Keratinocyte (primary cell): ENCODE results near the gene TARP.

Experiments used
- DNase-seq: peaks from one replicate; pipeline ENCODE4 v3.0.0-alpha.2; 2011; ENCODE audit warnings: low read depth, missing footprints, low spot score
- FAIRE-seq: peaks from 2 replicates; lab custom pipeline; 2011; peaks lifted over from hg19 to GRCh38; lab: Jason Lieb, UNC
- H2AFZ ChIP-seq: 2 replicates; pipeline ENCODE4 v1.6.0; 2012; ENCODE audit warnings: low read length, control low read depth, inconsistent platforms; ENCODE audit not compliant: control insufficient read depth
- H3K27ac ChIP-seq: 2 replicates; pipeline ENCODE4 v1.5.1; 2011; ENCODE audit warnings: low read length; ENCODE audit not compliant: control insufficient read depth, insufficient read depth
- H3K27me3 ChIP-seq: 3 replicates; pipeline ENCODE4 v1.6.0; 2011; ENCODE audit warnings: low read length; ENCODE audit not compliant: control insufficient read depth, insufficient read depth; ENCODE audit errors: extremely low read depth
- H3K36me3 ChIP-seq, 2 experiments: 2 replicates in 1 of 2; 3 replicates in 1 of 2; pipeline ENCODE4 v1.5.1; 2011; ENCODE audit warnings: low read length in 2 of 2, mild to moderate bottlenecking in 1 of 2; ENCODE audit not compliant: control insufficient read depth in 2 of 2, insufficient read depth in 2 of 2; ENCODE audit errors: extremely low read depth in 1 of 2
- H3K4me1 ChIP-seq: 3 replicates; pipeline ENCODE4 v1.5.1; 2011; ENCODE audit warnings: low read length; ENCODE audit not compliant: control insufficient read depth, insufficient read depth; ENCODE audit errors: extremely low read depth
- H3K4me2 ChIP-seq: 3 replicates; pipeline ENCODE4 v1.6.0; 2011; ENCODE audit warnings: low read depth, low read length; ENCODE audit not compliant: control insufficient read depth, insufficient read depth; ENCODE audit errors: extremely low read depth
- H3K4me3 ChIP-seq, 3 experiments: fragments of 200-600 bp in 1 of 3; sonication (generic) in 1 of 3; 2 replicates in 2 of 3; 3 replicates in 1 of 3; pipeline ENCODE4 v1.5.1; 2011 to 2016; ENCODE audit warnings: low read length in 3 of 3, mild to moderate bottlenecking in 3 of 3, control low read depth in 2 of 3, inconsistent platforms in 1 of 3, low read depth in 1 of 3, mixed read lengths in 1 of 3, mixed run types in 1 of 3, moderate library complexity in 1 of 3; ENCODE audit not compliant: control insufficient read depth in 2 of 3, insufficient read depth in 2 of 3; ENCODE audit errors: extremely low read depth in 1 of 3
- H3K79me2 ChIP-seq: 2 replicates; pipeline ENCODE4 v1.6.0; 2012; ENCODE audit warnings: low read length; ENCODE audit not compliant: control insufficient read depth, insufficient read depth
- H3K9ac ChIP-seq: 3 replicates; pipeline ENCODE4 v1.6.0; 2011; ENCODE audit warnings: low read length; ENCODE audit not compliant: control insufficient read depth, insufficient read depth; ENCODE audit errors: extremely low read depth
- H3K9me1 ChIP-seq: 3 replicates; pipeline ENCODE4 v1.6.0; 2011; ENCODE audit warnings: low read length; ENCODE audit not compliant: control insufficient read depth, insufficient read depth; ENCODE audit errors: extremely low read depth
- H3K9me3 ChIP-seq: 2 replicates; pipeline ENCODE4 v1.5.1; 2012; ENCODE audit warnings: low read depth, low read length; ENCODE audit not compliant: control insufficient read depth
- H4K20me1 ChIP-seq: 3 replicates; pipeline ENCODE4 v1.6.0; 2011; ENCODE audit warnings: low read length; ENCODE audit not compliant: control insufficient read depth, insufficient read depth; ENCODE audit errors: extremely low read depth
- CTCF ChIP-seq, 3 experiments: IDR thresholded peaks in 1 of 3; conservative IDR thresholded peaks in 1 of 3; optimal IDR thresholded peaks in 1 of 3; 2 replicates in 2 of 3; 3 replicates in 1 of 3; pipeline versions ENCODE3 to v1.5.1; 2011; ENCODE audit warnings: low read length in 3 of 3, mild to moderate bottlenecking in 3 of 3, moderate library complexity in 2 of 3, control low read depth in 1 of 3, inconsistent platforms in 1 of 3; ENCODE audit not compliant: insufficient read depth in 2 of 3; ENCODE audit errors: extremely low read depth in 1 of 3
- EZH2 ChIP-seq: IDR thresholded peaks from one replicate; pipeline ENCODE4 v1.6.1; 2012; ENCODE audit warnings: inconsistent platforms, mild to moderate bottlenecking, low read length, moderate library complexity
- dilution Hi-C: fragments of 300-500 bp; cut with MboI; formaldehyde crosslinking; loops from one replicate; pipeline ENCODE4 v1.7.0; 2020; ENCODE audit warnings: low sequenced_read_pairs; ENCODE audit not compliant: extremely low pct_ligation_motif_present

Gene TARP

GRCh38 chr7:38292442-38292841 lies 19.0 kb upstream of the TARP start:
- Histone ChIP-seq H3K79me2 (no peaks in the 10 kb centered on the region), H3K9ac (no peak overlapping the region), H3K4me2 (no peak overlapping the region), H3K9me1 (no peaks in the 10 kb centered on the region), H3K4me3 (no peak overlapping the region), H2AFZ (no peak overlapping the region), H3K36me3 (no peaks in the 10 kb centered on the region), H3K27me3 (no peaks in the 10 kb centered on the region), H3K4me1 (no peaks in the 10 kb centered on the region), H3K27ac (no peak overlapping the region), H4K20me1 (no peaks in the 10 kb centered on the region), H3K9me3 (no peaks in the 10 kb centered on the region)
- no peak for FAIRE-seq
- TF ChIP-seq EZH2 (no peak), CTCF (optimal IDR thresholded peaks at IDR 0.05 in 1 of 3, IDR thresholded peaks at IDR 0.05 in 1 of 3, conservative IDR thresholded peaks at IDR 0.05 in 1 of 3; ENCODE audit: extremely low read depth in 1 of 3, insufficient read depth in 2 of 3, low read length in 3 of 3) (no peak)
- DNase-seq, result no peak
- dilution Hi-C loops, result no loop called here

DNA sequence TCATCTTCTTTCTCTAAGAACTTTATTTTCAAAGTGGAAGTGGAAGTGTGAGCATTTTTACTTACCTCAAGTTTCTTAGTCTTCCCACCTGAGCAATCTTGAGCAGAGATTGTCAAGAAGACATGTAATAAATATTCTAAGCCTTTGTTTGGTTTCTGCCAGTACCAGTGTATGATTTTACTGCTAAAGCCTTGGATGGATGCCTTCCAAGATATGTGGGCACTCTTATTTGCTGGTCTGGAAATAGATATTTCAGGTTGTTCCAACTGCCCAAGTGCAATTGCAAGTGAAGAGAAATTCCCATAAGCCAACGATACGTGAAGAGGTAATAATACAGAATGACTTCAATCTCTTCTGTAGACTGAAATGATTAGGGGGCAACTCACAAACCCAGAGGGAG lies 18.2 kb upstream of the TARP start:
- Histone ChIP-seq H3K27me3 (no peaks in the 10 kb centered on the region), H3K9me3 (no peaks in the 10 kb centered on the region), H3K4me3 (no peak overlapping the region), H3K9me1 (no peaks in the 10 kb centered on the region), H3K36me3 (no peaks in the 10 kb centered on the region), H2AFZ (no peak overlapping the region), H3K4me1 (no peaks in the 10 kb centered on the region), H3K9ac (no peak overlapping the region), H3K4me2 (no peak overlapping the region), H3K27ac (no peak overlapping the region), H4K20me1 (no peaks in the 10 kb centered on the region), H3K79me2 (no peaks in the 10 kb centered on the region)
- dilution Hi-C loops, result no loop called here
- TF ChIP-seq CTCF (optimal IDR thresholded peaks at IDR 0.05 in 1 of 3, IDR thresholded peaks at IDR 0.05 in 1 of 3, conservative IDR thresholded peaks at IDR 0.05 in 1 of 3; ENCODE audit: extremely low read depth in 1 of 3, insufficient read depth in 2 of 3, low read length in 3 of 3) (no peak), EZH2 (no peak)
- DNase-seq, result no peak
- no peak for FAIRE-seq
